Small intestine (tissue), 7 donors: Measurements from ENCODE around the gene STAMBPL1. TPM values are rescaled to one million over a fixed set of nuclear protein-coding genes. Genes with fewer than 3 reads are reported as not detected.
"Not testable (repeated sequence)": the region's sequence is repeated elsewhere in the genome, so short reads cannot be mapped to it uniquely, and the experiment has no call there.

ENCODE experiments used
- DNase-seq, 2 donors: peaks; one replicate each; pipeline versions ENCODE4 v3.0.0 to v3.0.0-alpha.2; 2013
- FAIRE-seq: peaks from 2 replicates; lab custom pipeline; 2012; peaks lifted over from hg19 to GRCh38; lab: Jason Lieb, UNC
- H3K27ac ChIP-seq, 3 donors: one replicate each; pipeline ENCODE4 v1.5.1; 2013; ENCODE audit warnings: low read length in 2 of 3, mild to moderate bottlenecking in 2 of 3, control low read depth in 1 of 3, inconsistent platforms in 1 of 3, low read depth in 1 of 3, moderate library complexity in 1 of 3
- H3K27me3 ChIP-seq, 3 donors: one replicate each; pipeline ENCODE4 v1.6.1; 2013; ENCODE audit warnings: low read length in 3 of 3, inconsistent platforms in 1 of 3; ENCODE audit not compliant: control insufficient read depth in 3 of 3, insufficient read depth in 3 of 3
- H3K36me3 ChIP-seq, 3 donors: one replicate each; pipeline ENCODE4 v1.6.1; 2013; ENCODE audit warnings: low read length in 3 of 3, inconsistent platforms in 1 of 3, low read depth in 1 of 3, mild to moderate bottlenecking in 1 of 3, moderate library complexity in 1 of 3; ENCODE audit not compliant: control insufficient read depth in 3 of 3, insufficient read depth in 2 of 3
- H3K4me1 ChIP-seq, 3 donors: one replicate each; pipeline ENCODE4 v1.6.1; 2013; ENCODE audit warnings: low read length in 2 of 3, inconsistent platforms in 1 of 3, low read depth in 1 of 3, mild to moderate bottlenecking in 1 of 3, moderate library complexity in 1 of 3; ENCODE audit not compliant: control insufficient read depth in 3 of 3, insufficient read depth in 2 of 3
- H3K4me3 ChIP-seq, 3 donors: one replicate each; pipeline ENCODE4 v1.5.1; 2013; ENCODE audit warnings: low read length in 3 of 3, control low read depth in 1 of 3, inconsistent platforms in 1 of 3, low read depth in 1 of 3, mild to moderate bottlenecking in 1 of 3, moderate library complexity in 1 of 3
- H3K9me3 ChIP-seq, 2 donors: one replicate each; pipeline ENCODE4 v1.6.1; 2013; ENCODE audit warnings: low read depth in 1 of 2, low read length in 1 of 2; ENCODE audit not compliant: control insufficient read depth in 2 of 2, insufficient read depth in 1 of 2
- WGBS, 3 donors: extraction: QIAGEN DNeasy Blood & Tissue Kit; methylation state at CpG; one replicate each; pipeline ENCODE4 v1.1.7; 2013; 5-methylcytosine and 5-hydroxymethylcytosine counted together
- polyA plus RNA-seq, 4 donors: library from polyadenylated mRNA; stranded (reverse) in 3 of 4; unstranded in 1 of 4; fragments of 200-250 nt in 3 of 4; fragments of 120-200 nt in 1 of 4; gene quantifications; one replicate each; pipeline versions ENCODE4 v1.2.1 to v1.2.3, GENCODE V29; 2013
- donor health status: healthy with polysubstance abuse.
- donor health status: control.
- donor health status: control.
- donor health status: Bipolar disorder and iron deficiency.
- donor health status: healthy.

STAMBPL1 gene
- polyA plus RNA-seq, 4 donors, result 2.9 to 27.7 (median 9.4) TPM

GRCh38 chr10:88932029-88932428, 52.0 kb downstream of the STAMBPL1 start:
- not testable (repeated sequence) for H3K4me3 ChIP-seq, FAIRE-seq, H3K27ac ChIP-seq, H3K4me1 ChIP-seq, H3K9me3 ChIP-seq, H3K27me3 ChIP-seq, DNase-seq
- 76 to 90% (median 87%) methylated on average over 5 of the region's 5 CpGs for WGBS, 3 donors
- H3K36me3 ChIP-seq, result peaks cover 0 to 22% (median 2%) of the 10 kb centered on the region in 3 donors

- Histone ChIP-seq H3K36me3 (peaks cover 0 to 20% (median 0%) of the 10 kb centered on the region in 3 donors), H3K4me1 (peaks cover 2 to 3% (median 2%) of the 10 kb centered on the region in 3 donors), H3K9me3 (no peaks in the 10 kb centered on the region), H3K27me3 (no peaks in the 10 kb centered on the region), H3K27ac (peak overlapping the region in 2 of 3 donors; percentile 8 to 10), H3K4me3 (no peak overlapping the region)
- DNase-seq (peak; percentile 71 to 78), FAIRE-seq (no peak)
- 55 to 61% (median 56%) methylated on average over 7 of the region's 7 CpGs for WGBS, 3 donors
Observed at GRCh38 chr10:88932539-88933256, 52.7 kb downstream of the STAMBPL1 start.

- H3K4me3 ChIP-seq, result no peak overlapping the region
- DNase-seq, result no peak
- peaks cover 0 to 27% (median 2%) of the 10 kb centered on the region in 3 donors for H3K36me3 ChIP-seq
- no peaks in the 10 kb centered on the region for H3K27me3 ChIP-seq
- 83 to 86% (median 84%) methylated on average over 2 of the region's 2 CpGs for WGBS, 3 donors
- no peak for FAIRE-seq
- no peak overlapping the region for H3K27ac ChIP-seq
- H3K4me1 ChIP-seq, result peaks cover 2 to 3% (median 2%) of the 10 kb centered on the region in 3 donors
- no peaks in the 10 kb centered on the region for H3K9me3 ChIP-seq
Observed at GRCh38 chr10:88933564-88933963, 53.5 kb downstream of the STAMBPL1 start.

- Histone ChIP-seq H3K4me3 (no peak overlapping the region), H3K27ac (peak overlapping the region in 1 of 3 donors; percentile 46), H3K36me3 (peaks cover 0 to 34% (median 6%) of the 10 kb centered on the region in 3 donors), H3K27me3 (no peaks in the 10 kb centered on the region), H3K9me3 (no peaks in the 10 kb centered on the region), H3K4me1 (peaks cover 2 to 3% (median 2%) of the 10 kb centered on the region in 3 donors)
- FAIRE-seq, result no peak
- DNase-seq, result peak; percentile 86
- WGBS, 3 donors, result 37 to 41% (median 38%) methylated on average over 17 of the region's 17 CpGs
Observed at GRCh38 chr10:88934900-88935672, 55.0 kb downstream of the STAMBPL1 start.

GRCh38 chr10:88936656-88937055, 56.6 kb downstream of the STAMBPL1 start:
- no peak for DNase-seq
- Histone ChIP-seq H3K27ac (no peak overlapping the region), H3K4me1 (peaks cover 2 to 3% (median 2%) of the 10 kb centered on the region in 3 donors), H3K9me3 (no peaks in the 10 kb centered on the region), H3K27me3 (no peaks in the 10 kb centered on the region), H3K36me3 (peaks cover 0 to 37% (median 6%) of the 10 kb centered on the region in 3 donors), H3K4me3 (no peak overlapping the region)
- WGBS, 3 donors, result 81 to 95% (median 89%) methylated on average over 3 of the region's 3 CpGs
- FAIRE-seq, result no peak

GRCh38 chr10:88938039-88938438, 58.0 kb downstream of the STAMBPL1 start:
- 88 to 98% (median 93%) methylated on average over 3 of the region's 3 CpGs for WGBS, 3 donors
- Histone ChIP-seq H3K36me3 (peaks cover 0 to 44% (median 6%) of the 10 kb centered on the region in 3 donors), H3K4me3 (no peak overlapping the region), H3K4me1 (peaks cover 0 to 3% (median 2%) of the 10 kb centered on the region in 3 donors), H3K9me3 (no peaks in the 10 kb centered on the region), H3K27ac (no peak overlapping the region), H3K27me3 (no peaks in the 10 kb centered on the region)
- FAIRE-seq (no peak), DNase-seq (no peak)

GRCh38 chr10:88938938-88939337, 58.9 kb downstream of the STAMBPL1 start:
- FAIRE-seq (no peak), DNase-seq (no peak)
- peaks cover 0 to 3% (median 2%) of the 10 kb centered on the region in 3 donors for H3K4me1 ChIP-seq
- no peaks in the 10 kb centered on the region for H3K9me3 ChIP-seq
- 94 to 100% (median 98%) methylated on average over 2 of the region's 2 CpGs for WGBS, 3 donors
- H3K27me3 ChIP-seq, result no peaks in the 10 kb centered on the region
- H3K4me3 ChIP-seq, result no peak overlapping the region
- H3K36me3 ChIP-seq, result peaks cover 0 to 42% (median 6%) of the 10 kb centered on the region in 3 donors
- no peak overlapping the region for H3K27ac ChIP-seq

- Histone ChIP-seq H3K27ac (no peak overlapping the region), H3K27me3 (no peaks in the 10 kb centered on the region), H3K36me3 (peaks cover 0 to 37% (median 8%) of the 10 kb centered on the region in 3 donors), H3K9me3 (no peaks in the 10 kb centered on the region), H3K4me1 (no peaks in the 10 kb centered on the region), H3K4me3 (no peak overlapping the region)
- no peak for DNase-seq
- no peak for FAIRE-seq
- WGBS, 3 donors, result 89 to 97% (median 93%) methylated on average over 6 of the region's 6 CpGs
Observed at GRCh38 chr10:88941026-88941425, 61.0 kb downstream of the STAMBPL1 start.
